T-helper 9 cell (primary cell): Measurements from ENCODE around the gene RSBN1L.
"Not testable (repeated sequence)": the region's sequence is repeated elsewhere in the genome, so short reads cannot be mapped to it uniquely, and the experiment has no call there.

Experiments used
- DNase-seq: peaks from one replicate; pipeline ENCODE4 v3.0.0-alpha.2; 2020

Gene RSBN1L

DNA sequence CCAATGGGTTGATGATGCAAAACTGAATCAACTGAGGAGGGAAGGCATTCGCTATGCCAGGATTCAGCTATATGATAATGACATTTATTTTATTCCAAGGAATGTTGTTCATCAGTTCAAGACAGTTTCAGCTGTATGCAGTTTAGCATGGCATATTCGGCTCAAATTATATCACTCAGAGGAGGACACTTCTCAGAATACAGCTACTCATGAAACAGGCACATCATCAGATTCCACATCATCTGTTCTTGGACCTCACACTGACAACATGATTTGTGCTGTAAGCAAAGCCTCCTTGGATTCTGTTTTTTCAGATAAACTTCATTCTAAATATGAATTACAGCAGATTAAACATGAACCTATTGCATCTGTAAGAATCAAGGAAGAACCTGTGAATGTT lies 82.3 kb downstream of the RSBN1L start:
- no peak for DNase-seq

DNA sequence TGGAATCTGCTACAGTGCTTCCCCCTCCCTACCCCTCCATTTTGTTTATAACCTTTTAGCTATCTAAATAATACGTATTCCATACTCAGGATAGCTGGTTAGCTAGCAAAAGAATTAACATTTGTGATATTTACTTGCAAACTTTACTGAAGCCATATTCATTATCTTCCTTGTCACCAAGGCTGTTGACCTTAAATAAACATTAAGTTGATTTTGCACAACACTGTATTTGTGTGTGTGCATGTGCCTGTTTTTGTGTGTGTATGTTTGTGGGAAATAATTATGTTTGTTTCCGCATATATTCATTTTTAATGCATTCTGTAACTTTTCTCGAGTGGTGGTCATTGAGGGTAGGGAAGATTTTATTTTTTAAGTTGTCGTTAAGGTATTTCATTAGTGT lies 86.1 kb downstream of the RSBN1L start:
- no peak for DNase-seq

DNA sequence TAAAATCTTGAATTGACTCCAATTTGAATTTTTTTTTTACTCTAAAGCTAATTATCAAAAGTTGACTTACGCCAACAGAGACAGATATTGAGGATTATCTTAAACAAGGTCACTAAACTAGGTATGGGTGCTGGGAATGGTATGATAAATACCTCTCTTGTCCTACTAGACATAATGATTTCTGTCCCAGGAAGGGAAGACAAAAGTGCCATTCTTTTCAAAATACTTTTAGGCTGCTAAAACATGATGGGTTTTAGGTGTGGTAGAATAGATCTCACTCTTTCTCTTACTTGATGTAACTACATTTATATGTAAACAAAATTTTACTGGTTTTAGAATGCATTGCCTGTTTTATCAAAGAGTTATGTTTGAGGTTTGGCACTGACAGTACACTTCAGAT lies 86.9 kb downstream of the RSBN1L start:
- no peak for DNase-seq

DNA sequence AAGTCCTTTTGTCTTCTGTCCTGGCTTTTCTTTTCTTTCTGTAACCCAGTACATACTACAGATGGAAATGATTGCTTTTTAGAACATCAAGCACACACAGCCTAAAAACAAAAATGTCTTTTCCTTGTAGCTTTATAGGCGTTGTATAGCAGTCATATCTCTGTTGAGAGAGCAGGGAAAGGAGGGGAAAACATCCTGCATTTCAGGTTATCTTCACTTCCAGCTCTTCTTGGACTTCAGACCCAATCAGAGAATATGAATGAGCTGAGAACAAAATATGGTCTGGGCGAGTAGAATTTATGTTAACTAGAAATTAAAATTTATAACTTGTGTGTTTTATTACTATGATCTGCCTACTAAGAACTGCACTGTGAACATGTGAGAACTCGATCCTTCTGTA lies 87.3 kb downstream of the RSBN1L start:
- DNase-seq: no peak

DNA sequence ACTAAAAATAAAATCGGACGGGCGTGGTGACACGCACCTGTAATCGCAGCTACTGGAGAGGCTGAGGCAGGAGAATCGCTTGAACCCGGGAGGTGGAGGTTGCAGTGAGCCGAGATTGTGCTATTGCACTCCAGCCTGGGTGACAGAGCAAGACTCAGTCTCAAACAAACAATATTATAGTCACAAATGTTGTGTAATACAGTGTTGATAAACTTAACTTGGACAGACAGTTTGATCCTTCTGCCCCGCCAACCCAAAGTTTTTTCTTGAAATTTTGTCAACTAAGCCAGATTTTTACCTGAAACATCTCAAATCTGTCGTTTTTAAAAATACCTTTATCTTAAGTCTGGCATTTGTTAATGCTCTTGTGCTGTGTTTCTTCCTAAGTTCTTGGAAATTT lies 88.2 kb downstream of the RSBN1L start:
- not testable (repeated sequence) for DNase-seq

DNA sequence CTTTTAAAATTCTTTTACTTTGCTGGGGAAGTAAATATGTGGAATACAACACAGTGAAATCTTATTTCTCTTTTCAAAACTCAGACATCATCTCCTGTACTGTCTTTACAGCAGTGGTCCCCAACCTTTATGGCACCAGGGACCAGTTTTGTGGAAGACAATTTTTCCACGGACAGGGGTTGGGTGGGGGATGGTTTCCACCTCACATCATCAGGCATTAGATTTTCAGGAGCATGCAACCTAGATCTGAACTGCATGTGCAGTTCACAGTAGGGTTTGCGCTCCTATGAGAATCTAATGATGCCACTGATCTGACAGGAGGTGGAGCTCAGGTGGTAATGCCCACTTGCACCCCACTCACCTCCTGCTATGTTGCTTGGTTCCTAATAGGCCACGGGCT lies 89.8 kb downstream of the RSBN1L start:
- DNase-seq: no peak

DNA sequence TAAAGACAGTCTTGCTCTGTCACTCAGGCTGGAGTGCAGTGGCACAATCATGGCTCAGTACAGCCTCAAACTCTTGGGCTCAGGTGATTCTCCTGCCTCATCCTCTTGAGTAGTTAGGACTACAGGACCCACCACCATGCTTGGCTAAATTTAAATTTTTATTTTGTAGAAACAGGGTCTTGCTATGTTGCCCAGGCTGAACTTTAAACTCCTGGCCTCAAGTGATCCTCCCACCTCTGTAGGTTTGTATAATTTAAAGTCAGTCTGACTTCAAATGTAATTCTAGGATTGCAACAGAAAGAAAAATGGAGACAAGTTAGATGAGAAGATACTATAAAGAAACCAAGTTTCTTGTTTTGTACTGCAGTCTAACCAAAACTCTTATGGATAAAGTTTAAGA lies 90.5 kb downstream of the RSBN1L start:
- DNase-seq: no peak

DNA sequence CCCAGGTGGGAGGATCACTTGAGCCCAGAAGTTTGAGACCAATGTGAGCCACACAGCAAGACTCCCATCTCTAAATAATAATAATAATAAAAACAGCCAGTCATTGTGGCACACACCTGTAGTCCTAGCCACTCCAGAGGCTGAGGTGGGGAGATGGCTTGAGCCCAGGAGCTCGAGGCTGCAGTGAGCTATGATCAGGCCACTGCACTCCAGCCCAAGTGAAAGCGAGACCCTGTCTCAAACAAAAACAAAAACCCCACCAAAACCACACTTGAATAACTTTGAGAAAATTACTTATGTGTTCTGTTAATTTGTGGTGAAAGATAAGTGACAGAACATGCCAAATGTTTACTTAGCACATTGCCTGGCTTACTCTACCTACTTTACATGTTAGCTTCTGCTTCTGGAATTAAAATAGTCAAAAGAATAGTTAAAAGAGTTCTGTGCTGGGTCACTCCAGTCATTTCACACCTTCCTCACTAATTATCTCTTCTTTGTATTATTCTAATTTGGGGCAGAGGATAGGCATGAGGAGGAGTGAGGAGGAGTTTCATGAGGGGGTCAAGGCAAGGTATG lies 92.2 kb downstream of the RSBN1L start:
- no peak for DNase-seq

DNA sequence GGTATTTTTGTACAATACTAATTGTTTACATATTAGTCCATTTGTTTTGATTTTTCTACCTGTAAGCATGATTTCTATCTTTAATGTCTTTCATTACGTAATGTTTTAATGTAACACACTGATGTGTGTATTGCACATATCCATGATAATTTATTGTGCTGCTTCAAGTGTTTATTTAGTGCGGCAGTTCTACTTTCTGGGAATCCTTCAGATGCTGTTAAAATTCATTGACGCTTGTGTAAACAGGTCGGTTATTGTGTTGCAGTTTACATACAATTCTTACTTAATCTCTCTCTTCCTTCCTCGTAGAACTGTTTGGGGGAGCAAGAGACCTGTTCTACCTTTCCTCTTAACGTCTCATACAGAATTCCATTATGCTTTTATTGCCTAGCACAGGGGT lies 95.1 kb downstream of the RSBN1L start:
- DNase-seq: no peak

DNA sequence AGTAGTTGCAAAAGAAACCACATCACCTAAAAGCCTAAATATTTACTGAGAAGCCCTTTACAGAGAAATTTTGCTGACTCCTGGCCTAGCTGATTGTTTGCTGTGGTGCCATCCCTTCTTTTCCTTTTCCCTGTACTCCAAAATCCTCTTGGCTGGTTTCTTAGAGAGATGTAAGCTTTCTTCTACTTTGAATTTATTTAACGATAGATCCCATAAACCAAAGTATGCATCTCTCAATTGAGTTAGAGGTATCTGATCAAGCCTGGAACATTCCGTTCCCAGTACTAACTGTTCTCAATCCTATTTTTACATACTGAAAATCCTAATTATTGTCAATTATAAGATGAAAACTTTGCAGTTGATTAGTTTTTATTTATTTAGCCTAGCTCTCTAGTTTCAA lies 95.7 kb downstream of the RSBN1L start:
- no peak for DNase-seq

DNA sequence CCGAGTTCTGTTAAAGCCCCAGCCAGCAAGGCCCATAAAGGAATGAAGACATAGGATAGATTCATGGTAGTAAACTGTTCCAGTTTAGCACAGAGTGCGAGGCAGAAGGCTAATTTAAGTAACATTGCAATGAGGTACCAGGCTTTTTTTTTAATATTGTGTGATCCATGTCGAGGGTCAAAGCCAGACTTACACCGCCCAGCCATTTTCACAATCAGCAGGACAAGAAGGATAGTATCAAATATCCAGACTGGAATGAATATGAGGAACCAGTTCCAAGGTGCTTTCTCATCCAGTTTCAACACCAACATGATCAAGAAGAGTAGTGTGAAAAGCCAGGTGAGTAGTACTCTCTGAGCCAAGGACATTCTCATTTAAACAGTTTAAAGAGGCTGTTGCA lies 97.7 kb downstream of the RSBN1L start:
- DNase-seq: no peak

DNA sequence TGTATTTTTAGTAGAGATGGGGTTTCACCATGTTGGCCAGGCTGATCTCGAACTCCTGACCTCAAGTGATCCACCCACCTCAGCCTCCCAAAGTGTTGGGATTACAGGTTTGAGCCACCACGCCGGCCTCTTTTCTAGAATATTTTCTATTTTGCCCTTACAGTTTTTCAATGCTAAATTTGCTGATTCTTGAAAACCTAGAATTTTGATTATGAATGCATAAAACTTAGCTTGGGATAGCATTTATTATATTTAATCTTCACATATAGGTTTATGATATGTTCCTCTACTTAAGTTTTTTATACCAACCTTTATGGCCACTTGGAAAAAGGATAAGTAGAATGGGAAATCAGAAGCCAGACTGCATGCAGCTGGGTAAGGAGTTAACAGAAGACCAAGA lies 99.8 kb downstream of the RSBN1L start:
- DNase-seq: no peak

DNA sequence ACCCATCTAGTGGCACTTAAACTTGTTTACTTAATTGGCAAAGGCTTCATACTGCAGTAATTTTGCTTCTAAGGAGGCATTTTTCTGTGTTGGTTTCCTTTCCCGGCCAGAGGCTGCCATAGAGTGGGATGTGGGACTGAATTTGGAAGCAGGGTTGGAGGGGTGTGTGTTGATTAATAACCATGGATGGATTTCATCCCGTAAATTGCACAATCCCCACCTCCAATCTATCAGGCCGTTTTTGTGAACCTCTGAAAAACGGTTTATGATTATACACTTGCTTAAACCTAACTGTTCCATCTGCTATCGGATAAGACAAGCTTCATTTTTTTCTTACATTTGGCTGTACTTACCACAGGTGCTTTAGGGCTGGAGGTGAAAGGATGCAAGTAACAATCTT lies 100.7 kb downstream of the RSBN1L start:
- DNase-seq: no peak

DNA sequence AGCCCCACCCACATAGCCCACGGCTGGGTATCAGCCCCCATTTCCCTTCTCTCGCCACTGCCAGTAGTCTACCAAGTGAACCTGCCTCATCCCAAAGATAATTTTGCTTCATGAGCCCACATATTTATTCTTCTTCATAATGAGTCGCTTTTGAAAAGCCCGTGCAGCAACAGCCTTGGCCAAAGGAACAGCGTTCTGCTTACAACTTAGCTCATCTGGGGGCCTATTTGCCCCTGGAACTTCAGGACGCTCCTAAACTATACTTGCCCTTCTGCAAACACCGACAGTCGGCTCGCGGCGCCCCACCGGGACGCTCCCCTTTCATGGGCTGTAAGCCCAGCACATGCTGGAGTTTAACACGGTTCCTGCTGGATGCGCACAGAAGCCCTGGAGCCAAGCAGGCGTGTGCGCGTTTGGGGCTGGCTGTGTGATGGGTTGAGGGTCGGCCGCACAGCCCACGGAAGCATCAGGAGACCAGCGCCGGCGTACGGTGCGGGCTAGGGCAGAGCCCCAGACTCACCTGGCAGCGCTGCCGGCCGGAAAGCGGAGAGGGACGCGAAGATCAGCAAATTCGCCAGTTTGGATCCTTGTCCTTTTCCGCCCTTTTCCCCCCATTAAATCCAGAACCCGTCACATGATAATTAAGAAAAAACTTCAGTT lies 101.6 kb downstream of the RSBN1L start:
- DNase-seq: no peak

DNA sequence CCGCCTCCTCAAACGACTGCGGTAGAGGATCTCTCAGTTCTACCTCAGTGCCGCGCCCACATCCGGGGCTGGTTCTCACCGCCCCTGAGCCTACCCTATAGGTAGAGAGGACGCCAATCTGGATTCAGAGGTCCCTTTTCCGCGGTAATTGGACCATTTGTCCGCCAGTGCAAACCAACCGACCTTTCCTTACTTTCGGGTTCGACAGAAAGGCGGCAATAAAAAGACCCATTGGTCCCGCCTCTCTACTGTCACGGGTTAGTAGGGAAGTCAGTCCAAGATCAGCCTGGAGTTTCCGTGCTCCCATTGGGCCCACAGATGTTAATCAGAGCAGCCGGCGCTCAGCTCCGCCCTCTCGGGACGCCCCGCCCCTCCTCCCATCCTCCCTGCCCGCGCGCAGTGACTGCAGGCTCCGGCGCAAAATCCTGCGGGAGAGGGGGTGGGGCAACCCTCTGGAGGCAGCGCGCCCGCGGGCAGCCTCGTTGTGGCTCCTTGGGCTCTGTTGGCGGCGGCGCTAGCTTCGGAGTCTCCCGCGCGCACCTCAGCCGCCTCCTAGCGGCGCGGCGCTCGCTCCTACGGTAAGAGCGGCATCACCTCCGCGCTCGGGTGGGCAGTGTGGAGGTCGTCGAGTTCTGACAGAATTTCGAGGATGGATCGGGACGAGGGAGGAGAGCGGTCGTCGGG lies 102.3 kb downstream of the RSBN1L start, which contains the start of the genes PHTF2 and TMEM60:
PHTF2 (plus strand) TSS at position 380 of the 684 bp plus-strand sequence.
TMEM60 (minus strand) TSS at position 41 of the 684 bp plus-strand sequence. CDS start 4,061 bp downstream, outside the sequence.
- peak; percentile 90 for DNase-seq

DNA sequence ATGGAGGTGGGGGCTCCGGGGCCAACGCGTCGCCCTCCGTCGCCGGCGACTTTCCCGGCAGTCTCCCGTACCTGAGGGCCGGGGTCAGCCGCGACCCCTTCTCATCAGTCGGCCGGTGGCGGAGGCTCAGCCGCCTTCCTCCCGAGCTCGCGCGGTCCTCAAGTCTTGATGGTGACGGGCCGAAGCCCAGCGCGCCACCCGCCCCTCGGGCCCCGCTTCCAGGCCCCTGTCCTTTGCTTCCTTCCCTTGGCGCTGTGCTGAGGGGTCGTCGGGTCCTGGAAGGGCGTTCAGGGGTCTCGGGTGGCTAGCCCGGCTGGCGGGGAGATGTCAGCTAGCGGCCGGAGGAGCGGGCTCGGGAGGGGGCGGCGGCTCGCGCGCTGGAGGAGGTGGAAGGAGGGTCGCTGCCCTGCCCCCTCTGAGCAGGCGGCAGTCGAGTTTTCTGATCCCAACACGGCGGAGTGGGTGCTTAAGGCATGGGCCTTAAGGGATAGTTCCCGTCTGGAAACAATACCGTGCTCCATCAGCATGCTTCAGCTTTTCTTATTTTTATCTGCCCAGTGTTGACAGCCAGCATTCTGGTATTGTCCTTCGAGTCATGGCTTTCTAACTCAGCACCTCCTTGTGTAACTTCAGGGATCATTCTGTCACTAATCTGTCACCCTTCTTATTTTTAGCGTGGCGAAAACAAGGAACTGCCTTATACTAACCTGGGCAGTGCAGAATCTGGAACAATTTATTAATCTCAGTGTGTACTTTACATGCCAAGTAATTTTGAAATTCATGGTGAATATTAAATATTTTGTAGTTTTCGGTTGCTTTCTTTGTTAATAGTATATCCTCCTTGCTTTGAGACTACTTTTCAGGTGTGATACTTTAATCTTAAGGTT lies 103.1 kb downstream of the RSBN1L start:
- peak; percentile 16 for DNase-seq

DNA sequence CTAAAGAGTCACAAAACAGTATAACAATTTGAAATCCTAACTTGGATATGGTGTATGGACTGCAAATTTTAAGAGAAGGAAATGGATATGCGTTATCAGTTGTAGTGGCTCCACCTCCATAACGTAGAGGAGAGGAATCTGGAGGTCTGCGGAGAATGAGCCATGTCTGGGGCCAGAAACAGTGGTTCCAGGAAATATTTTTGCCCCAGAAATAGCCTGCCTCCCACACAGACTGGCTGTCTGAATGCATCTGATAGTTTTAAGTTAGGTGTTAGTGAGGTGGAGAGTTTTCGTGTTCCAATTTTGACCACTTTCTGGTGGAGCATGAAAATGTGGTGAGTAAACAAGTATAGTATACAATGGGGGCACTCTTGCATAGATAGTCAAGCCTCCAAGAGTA lies 103.9 kb downstream of the RSBN1L start:
- no peak for DNase-seq

DNA sequence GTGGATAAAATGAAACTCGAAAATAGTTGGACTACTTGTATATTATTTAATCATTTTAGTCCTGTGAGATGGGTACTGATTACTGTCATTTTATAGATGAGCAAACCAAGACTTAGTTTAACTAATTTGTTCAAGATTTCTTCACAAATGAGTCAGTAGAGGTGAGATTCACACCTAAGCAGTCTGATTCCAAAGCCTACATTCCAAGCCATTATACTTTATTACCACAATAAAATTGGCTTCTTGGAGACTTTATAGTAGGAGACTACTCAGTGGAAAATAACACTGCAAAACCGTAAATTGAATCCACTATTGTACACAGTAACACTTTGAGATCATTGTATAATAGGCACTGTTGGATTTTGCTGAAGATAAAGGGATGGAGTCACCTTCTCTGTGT lies 104.5 kb downstream of the RSBN1L start:
- no peak for DNase-seq

DNA sequence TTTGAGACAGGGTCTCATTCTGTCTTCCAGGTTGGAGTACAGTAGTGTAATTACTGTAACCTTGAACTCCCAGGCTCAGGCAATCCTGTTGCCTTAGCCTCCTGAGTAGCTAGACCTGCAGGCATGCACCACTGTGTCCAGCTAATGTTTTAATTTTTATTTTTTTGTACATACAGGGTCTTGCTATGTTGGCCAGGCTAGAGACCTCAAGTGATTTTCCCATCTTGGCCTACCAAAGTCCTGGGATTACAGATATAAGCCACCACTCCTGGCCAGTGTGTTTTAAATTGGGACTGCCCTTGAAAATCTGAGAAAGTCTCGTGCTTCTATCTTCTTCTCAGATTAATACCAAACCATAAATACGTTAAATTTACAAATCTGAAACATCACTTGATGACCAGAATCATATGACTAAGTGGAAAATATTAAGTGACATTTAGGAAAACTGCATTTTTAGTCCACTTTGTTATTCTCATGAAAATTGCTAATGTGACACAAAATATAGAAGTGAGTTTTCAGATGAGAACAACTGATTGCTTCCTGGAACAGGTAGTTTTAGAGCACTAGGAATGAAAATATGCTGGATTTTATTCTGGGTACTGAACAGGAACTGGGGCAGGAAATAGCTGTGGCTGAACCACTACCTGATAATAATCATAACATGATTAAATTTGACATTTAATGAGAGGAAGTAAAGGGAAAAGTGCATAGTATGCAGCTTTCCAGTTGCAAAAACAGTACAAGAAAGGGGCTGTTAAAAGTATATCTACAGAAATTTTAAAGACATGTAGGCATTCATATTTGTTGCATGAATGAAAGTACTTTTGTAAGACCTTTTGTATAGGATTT lies 106.5 kb downstream of the RSBN1L start:
- no peak for DNase-seq

DNA sequence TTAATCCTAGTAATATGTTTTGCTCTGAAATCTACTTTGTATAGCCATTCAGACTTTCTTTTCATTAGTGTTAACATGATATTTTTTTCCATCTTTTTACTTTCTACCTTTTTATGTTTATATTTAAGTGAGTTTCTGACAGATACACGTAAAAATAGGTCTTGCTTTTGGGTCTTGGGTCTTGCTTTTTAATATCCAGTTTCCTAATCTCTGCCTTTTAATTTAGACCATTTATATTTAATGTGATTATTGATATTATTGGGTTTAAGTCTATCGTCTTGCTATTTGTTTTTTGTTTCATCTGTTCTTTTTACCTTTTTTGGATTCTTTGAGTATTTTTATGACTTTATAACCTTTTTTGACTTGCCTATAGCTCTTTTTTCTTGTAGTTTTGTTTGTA lies 110.2 kb downstream of the RSBN1L start:
- DNase-seq: no peak

DNA sequence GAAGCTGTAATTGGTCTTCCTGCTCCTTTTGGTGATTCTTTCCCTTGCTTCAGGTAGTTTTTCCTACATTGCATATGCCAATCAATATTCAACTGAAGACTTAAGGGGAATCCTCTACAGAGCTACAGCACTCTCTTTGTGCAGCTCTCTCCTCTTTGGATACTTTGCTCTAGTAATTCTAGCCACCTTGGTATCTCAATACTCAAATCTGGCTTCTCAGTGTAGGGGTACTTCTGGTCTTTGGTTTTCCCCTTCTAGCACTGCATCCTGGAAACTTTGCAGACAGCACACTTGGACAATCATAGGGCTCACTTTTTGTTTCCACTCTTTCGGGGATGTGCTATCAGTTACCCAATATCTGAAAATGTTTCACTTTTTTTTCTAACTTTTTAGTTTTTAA lies 112.3 kb downstream of the RSBN1L start:
- DNase-seq: no peak
